Left ventricle myocardium inferior (tissue), 1 donor: ENCODE results near the gene ABCD1. TPM values are rescaled to one million over a fixed set of nuclear protein-coding genes. Genes with fewer than 3 reads are reported as not detected.
"Not testable (repeated sequence)": the region's sequence is repeated elsewhere in the genome, so short reads cannot be mapped to it uniquely, and the experiment has no call there.

ENCODE experiments used
- DNase-seq: peaks from one replicate; pipeline ENCODE4 v3.0.0-alpha.2; 2020
- H3K27ac ChIP-seq: fragments of 200-600 bp; replicated peaks from 2 replicates; pipeline ENCODE4 v1.8.0; 2021
- H3K27me3 ChIP-seq: fragments of 200-600 bp; 2 replicates; pipeline ENCODE4 v1.8.0; 2021; ENCODE audit warnings: low read depth
- H3K36me3 ChIP-seq: fragments of 200-600 bp; 2 replicates; pipeline ENCODE4 v1.8.0; 2021
- H3K4me1 ChIP-seq: fragments of 200-600 bp; 2 replicates; pipeline ENCODE4 v1.8.0; 2021
- H3K4me3 ChIP-seq: fragments of 200-600 bp; 2 replicates; pipeline ENCODE4 v1.8.0; 2021; ENCODE audit warnings: mild to moderate bottlenecking, moderate library complexity
- H3K9me3 ChIP-seq: fragments of 200-600 bp; replicated peaks from 2 replicates; pipeline ENCODE4 v1.8.0; 2021
- CTCF ChIP-seq: fragments of 200-600 bp; IDR thresholded peaks from 2 replicates; pipeline ENCODE4 v1.8.0; 2021; ENCODE audit warnings: antibody characterized with exemption, mild to moderate bottlenecking, borderline replicate concordance
- intact Hi-C: fragments of 100-400 bp; cut with micrococcal nuclease; formaldehyde crosslinking; loops from one replicate; pipeline ENCODE4 v1.11.0; 2022
- total RNA-seq: library from RNA; stranded (reverse); fragmentation: NEBNext Ultra II Directional; extraction: Animal tissue kit (Norgen Biotek cat#: 25700); gene quantifications from one replicate; pipeline ENCODE4 v1.2.1, GENCODE V29; 2021
- donor health status: DM: no; HTN: yes; CAD: no; lungs with severe emphysema.

Gene ABCD1
- total RNA-seq, 1 donor from 2014 or later = 16.0 TPM

GRCh38 chrX:153744210-153745066, 19.8 kb downstream of the ABCD1 start:
- TF ChIP-seq CTCF = no peak
- no peaks in the 10 kb centered on the region for H3K9me3 ChIP-seq
- H3K36me3 ChIP-seq = no peaks in the 10 kb centered on the region
- no peaks in the 10 kb centered on the region for H3K27me3 ChIP-seq
- H3K27ac ChIP-seq = no peak overlapping the region
- peak overlapping the region; percentile 27 for H3K4me3 ChIP-seq
- H3K4me1 ChIP-seq = peaks cover 17% of the 10 kb centered on the region
- DNase-seq = no peak
- intact Hi-C loops = no loop called here

GRCh38 chrX:153745067-153745433, 20.4 kb downstream of the ABCD1 start:
- peaks cover 17% of the 10 kb centered on the region for H3K4me1 ChIP-seq
- intact Hi-C loops, DNase-seq, H3K27ac ChIP-seq, H3K4me3 ChIP-seq, H3K9me3 ChIP-seq, H3K36me3 ChIP-seq, H3K27me3 ChIP-seq: not testable (repeated sequence)

- Histone ChIP-seq H3K36me3 (no peaks in the 10 kb centered on the region), H3K27me3 (no peaks in the 10 kb centered on the region), H3K9me3 (no peaks in the 10 kb centered on the region), H3K4me3 (no peak overlapping the region), H3K27ac (no peak overlapping the region), H3K4me1 (peaks cover 17% of the 10 kb centered on the region)
- DNase-seq = no peak
- intact Hi-C loops = no loop called here
- no peak for TF ChIP-seq CTCF
These were observed 21.7 kb downstream of the ABCD1 start for GRCh38 chrX:153746359-153746758.

- H3K36me3 ChIP-seq, DNase-seq, H3K27ac ChIP-seq, H3K4me3 ChIP-seq, H3K27me3 ChIP-seq, intact Hi-C loops, H3K9me3 ChIP-seq: not testable (repeated sequence)
- H3K4me1 ChIP-seq = peaks cover 17% of the 10 kb centered on the region
These were observed 22.3 kb downstream of the ABCD1 start for GRCh38 chrX:153746991-153747390.

- H3K9me3 ChIP-seq, H3K36me3 ChIP-seq, intact Hi-C loops, H3K27ac ChIP-seq, H3K27me3 ChIP-seq, DNase-seq, H3K4me3 ChIP-seq: not testable (repeated sequence)
- H3K4me1 ChIP-seq = peaks cover 13% of the 10 kb centered on the region
These were observed 24.4 kb downstream of the ABCD1 start for GRCh38 chrX:153749017-153749416.

- Histone ChIP-seq H3K27ac (no peak overlapping the region), H3K9me3 (no peaks in the 10 kb centered on the region), H3K4me3 (no peak overlapping the region), H3K36me3 (no peaks in the 10 kb centered on the region), H3K4me1 (peaks cover under 1% of the 10 kb centered on the region), H3K27me3 (no peaks in the 10 kb centered on the region)
- intact Hi-C loops = no loop called here
- DNase-seq = no peak
- no peak for TF ChIP-seq CTCF
These were observed 25.6 kb downstream of the ABCD1 start for GRCh38 chrX:153750127-153750774.

GRCh38 chrX:153755136-153755535, 30.5 kb downstream of the ABCD1 start:
- no peak for DNase-seq
- no peak overlapping the region for H3K27ac ChIP-seq
- no peaks in the 10 kb centered on the region for H3K27me3 ChIP-seq
- H3K4me3 ChIP-seq = no peak overlapping the region
- H3K4me1 ChIP-seq = no peaks in the 10 kb centered on the region
- no peaks in the 10 kb centered on the region for H3K36me3 ChIP-seq
- intact Hi-C loops = no loop called here
- TF ChIP-seq CTCF = no peak
- no peaks in the 10 kb centered on the region for H3K9me3 ChIP-seq
